Epithelial cell of proximal tubule (primary cell): ENCODE data around the gene SHISA8. TPM values are rescaled to one million over a fixed set of nuclear protein-coding genes. Genes with fewer than 3 reads are reported as not detected.

Experiments
- DNase-seq: peaks from one replicate; pipeline ENCODE4 v3.0.0-alpha.2; 2011; ENCODE audit warnings: low read depth
- H3K4me3 ChIP-seq: 2 replicates; pipeline ENCODE4 v1.5.1; 2011; ENCODE audit warnings: low read depth, mild to moderate bottlenecking, low read length
- CTCF ChIP-seq: conservative IDR thresholded peaks from 2 replicates; pipeline ENCODE4 v1.5.1; 2012; ENCODE audit warnings: low read depth, mild to moderate bottlenecking, low read length
- total RNA-seq: library from RNA; depleted of rRNA; stranded (reverse); fragments of >200 nt; gene quantifications from 2 replicates; pipeline ENCODE4 v1.2.3, GENCODE V29; 2015

The SHISA8 gene
- total RNA-seq, 1 donor from 2014 or later = not detected

GRCh38 chr22:41925783-41926460 lies 11.0 kb upstream of the SHISA8 start:
- DNase-seq = no peak
- peak; percentile 59 for TF ChIP-seq CTCF
- peak overlapping the region; percentile 31 for H3K4me3 ChIP-seq

GRCh38 chr22:41923595-41924276 lies 8.9 kb upstream of the SHISA8 start:
- no peak for TF ChIP-seq CTCF
- no peak for DNase-seq

GRCh38 chr22:41922940-41923594 lies 8.2 kb upstream of the SHISA8 start:
- DNase-seq = no peak
- no peak overlapping the region for H3K4me3 ChIP-seq
- TF ChIP-seq CTCF = no peak

More at GRCh38 chr22:41923595-41924276, 8.9 kb upstream of the SHISA8 start:
- H3K4me3 ChIP-seq = no peak overlapping the region

GRCh38 chr22:41922328-41922727 lies 7.5 kb upstream of the SHISA8 start:
- H3K4me3 ChIP-seq = no peak overlapping the region
- DNase-seq = no peak
- no peak for TF ChIP-seq CTCF

- no peak for DNase-seq
- H3K4me3 ChIP-seq = no peak overlapping the region
- no peak for TF ChIP-seq CTCF
Measured at GRCh38 chr22:41920271-41920976, 5.5 kb upstream of the SHISA8 start.

GRCh38 chr22:41919357-41920224 lies 4.7 kb upstream of the SHISA8 start:
- TF ChIP-seq CTCF = no peak
- DNase-seq = no peak
- peak overlapping the region; percentile 54 for H3K4me3 ChIP-seq
